Suppressor macrophage treated with lipopolysaccharide for 1 hour (primary cell): ENCODE measurements around the gene VMP1.
A peak's percentile ranks its signal among the peaks of the same experiment; 100 is the strongest.
"Not testable (repeated sequence)": the region's sequence is repeated elsewhere in the genome, so short reads cannot be mapped to it uniquely, and the experiment has no call there.

Experiments used
- DNase-seq, 3 donors: peaks; one replicate each; pipeline ENCODE4 v3.0.0-alpha.2; 2020 to 2022

Gene VMP1

DNA sequence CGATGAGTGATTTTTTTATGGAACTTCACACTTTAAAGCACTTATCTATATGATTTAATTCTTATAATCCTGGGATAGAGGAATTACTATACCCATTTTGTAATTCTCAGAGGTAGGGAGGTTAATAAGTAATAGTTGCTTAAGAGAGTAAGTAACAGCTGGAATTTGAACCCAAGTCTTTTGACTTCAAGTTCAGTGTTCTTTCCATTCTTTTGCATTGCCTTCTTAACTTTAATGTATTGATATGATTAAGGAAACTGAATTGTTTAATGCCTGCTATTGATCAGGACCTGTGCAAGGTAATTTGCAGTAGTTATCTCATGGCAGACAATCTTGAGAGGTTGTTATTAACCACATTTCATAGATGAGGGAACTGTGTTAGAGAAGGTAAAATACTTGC lies 106.8 kb downstream of the VMP1 start:
- DNase-seq = no peak

DNA sequence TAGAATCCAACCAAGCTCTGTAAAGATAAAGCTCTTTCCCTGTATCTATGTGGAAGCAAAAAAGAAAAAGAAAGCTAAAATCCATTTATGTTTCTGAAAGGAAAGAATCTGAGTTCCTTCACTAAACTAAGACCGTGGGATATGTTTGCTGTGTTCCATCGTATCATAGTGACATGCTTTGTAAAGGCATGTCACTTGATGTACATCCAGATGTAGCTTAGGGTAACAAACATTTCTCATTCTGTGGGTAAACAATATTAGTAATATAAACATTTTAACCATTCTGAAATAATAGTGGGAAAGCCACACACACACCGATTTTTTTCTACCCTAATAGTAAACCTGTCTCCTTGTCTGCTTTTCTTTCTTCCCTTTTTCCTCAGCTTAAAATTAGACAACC lies 107.2 kb downstream of the VMP1 start:
- DNase-seq = no peak

DNA sequence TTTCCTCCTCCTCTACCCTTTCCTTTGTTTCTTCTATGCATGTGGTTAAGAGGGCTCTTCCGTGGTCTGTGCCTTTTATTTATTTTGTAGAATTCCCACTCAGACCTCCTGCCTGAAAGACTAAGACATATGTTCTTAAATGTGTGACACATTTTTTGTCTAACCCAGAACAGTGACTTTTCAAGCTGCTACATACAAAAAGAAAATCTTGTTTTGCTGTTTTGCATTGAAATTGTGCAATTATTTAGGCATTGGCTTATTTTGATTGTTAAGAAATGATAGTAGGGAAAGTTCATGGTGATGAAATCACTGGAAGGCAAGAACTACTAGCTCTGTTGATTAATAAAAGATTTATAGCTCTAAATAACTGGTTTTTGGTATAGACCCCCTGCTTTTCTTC lies 108.5 kb downstream of the VMP1 start:
- peak; percentile 54 to 84 (median 80) for DNase-seq

DNA sequence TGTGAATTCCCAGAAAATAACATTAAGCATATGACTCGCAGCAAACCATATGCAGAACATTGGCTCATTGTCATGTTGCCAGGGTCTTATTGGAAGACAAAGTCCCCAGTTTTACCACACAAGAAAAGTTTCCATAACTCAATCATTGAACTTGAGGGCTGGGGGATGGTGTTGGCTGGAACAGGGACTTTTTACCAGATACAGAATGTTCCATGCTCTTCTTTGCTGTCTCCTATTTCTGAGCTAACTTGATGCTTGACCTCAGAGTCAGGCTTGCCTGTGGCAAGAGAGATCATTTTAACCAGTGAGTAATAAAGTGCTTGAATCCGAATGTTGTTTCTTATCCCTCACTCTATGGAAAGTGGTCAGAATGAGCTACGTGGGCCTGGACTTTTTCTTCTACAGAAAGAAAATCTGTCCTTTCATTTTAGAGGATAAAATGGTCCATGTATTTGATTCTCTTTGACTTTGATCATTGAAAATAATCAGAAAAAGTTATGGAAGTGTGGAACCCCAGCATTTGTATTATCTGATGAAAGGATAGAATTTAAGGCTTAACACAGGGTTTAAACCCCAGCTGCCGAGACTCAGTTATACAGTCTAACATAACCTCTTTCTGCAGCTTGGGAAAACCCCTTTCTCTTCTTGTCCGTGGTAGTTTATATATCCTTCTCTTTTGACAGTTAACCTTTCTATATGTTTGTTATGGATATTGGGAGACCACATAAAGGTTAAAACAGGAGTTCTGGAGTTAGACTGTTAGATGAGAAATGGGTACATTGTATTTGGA lies 118.3 kb downstream of the VMP1 start:
- peak; percentile 86 to 97 (median 91) for DNase-seq

DNA sequence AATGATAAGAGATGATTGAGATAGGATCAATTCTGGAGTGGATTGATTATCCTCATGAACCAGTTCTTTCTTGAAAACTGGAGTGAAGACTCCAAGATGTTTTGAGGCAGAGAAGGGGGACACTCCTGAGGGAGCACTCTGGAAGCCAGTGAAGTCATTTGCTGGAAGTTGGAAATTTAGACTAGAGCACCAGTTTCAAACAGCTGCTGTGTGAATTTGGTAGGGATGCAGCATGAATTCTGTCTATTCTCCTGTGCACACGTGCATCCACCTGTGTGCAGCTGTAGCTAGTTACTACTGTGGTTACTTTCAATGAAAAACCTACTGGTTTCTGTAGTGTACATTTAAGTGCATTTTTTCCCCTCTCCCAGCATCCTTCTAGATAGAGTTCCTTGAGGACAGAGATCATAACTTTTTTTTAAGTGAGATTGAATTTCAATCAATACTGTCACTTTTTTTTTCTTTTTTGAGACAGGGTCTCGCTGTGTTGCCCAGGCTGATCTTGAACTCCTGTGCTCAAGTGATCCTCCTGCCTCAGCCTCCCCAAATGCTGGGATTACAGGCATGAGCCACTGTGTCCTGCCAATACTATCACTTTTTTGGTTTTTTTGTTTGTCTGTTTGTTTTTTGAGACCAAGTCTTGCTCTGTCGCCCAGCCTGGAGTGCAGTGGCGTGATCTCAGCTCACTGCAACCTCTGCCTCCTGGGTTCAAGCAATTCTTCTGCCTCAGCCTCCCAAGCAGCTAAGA lies 119.4 kb downstream of the VMP1 start:
- no peak for DNase-seq

DNA sequence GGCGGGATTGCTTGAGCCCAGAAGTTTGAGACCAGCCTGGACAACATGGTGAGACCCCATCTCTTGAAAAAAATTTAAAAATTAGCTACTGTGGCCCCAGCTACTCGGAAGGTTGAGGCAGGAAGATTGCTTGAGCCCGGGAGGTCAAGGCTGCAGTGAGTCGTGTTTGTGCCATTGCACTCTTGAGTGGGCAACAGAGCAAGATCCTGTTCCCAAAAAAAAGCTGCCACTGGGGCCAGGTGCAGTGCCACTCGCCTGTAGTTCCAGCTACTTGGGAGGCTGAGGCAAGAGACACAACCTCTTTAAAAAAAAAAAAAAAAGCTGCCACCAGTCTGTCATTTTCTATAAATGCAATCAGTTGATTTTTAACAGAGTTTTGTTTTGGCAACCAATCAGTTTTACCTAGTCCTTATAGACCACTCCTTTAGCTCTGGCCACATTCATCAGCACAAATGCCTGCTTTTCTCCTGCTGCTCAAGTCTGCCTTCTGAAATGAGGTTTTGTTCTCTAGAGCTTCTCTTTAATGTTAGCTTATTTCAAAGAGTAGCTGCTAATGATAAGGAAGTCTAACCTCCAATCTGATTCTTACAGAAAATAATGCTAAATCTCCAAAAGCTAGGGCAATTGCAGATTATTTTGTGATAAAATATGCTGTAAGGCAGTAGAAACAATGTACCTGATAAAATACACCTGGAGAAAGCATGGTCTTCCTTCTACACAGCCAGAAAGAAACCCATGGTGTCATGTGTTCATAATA lies 120.4 kb downstream of the VMP1 start:
- no peak for DNase-seq

DNA sequence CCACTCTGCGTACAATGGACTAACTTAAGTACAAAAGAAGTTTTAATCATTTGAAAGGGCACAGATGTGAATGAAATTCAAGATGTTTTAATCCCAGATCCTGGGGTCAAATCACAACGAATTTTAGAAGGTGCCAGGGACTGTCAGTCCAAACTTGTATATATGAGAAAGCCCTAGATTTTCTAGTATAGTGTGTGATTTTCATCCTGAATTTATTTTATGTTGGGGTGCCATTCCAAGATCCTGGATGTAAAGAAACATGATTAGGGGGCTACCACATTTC lies 121.0 kb downstream of the VMP1 start:
- DNase-seq = no peak

DNA sequence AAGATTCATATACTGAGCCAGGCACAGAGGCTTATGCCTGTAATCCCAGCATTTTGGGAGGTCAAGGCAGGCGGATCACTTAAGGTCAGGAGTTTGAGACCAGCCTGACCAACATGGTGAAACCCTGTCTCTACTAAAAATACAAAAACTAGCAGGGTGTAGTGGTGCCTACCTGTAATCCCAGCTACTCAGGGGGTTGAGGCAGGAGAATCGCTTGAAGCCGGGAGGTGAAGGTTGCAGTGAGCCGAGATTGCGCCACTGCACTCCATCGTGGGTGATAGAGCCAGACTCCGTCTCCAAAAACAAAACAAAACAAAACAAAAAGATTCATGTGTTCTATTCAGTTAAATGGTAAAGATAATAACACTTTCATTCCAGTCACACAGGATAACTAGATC lies 121.4 kb downstream of the VMP1 start:
- not testable (repeated sequence) for DNase-seq

DNA sequence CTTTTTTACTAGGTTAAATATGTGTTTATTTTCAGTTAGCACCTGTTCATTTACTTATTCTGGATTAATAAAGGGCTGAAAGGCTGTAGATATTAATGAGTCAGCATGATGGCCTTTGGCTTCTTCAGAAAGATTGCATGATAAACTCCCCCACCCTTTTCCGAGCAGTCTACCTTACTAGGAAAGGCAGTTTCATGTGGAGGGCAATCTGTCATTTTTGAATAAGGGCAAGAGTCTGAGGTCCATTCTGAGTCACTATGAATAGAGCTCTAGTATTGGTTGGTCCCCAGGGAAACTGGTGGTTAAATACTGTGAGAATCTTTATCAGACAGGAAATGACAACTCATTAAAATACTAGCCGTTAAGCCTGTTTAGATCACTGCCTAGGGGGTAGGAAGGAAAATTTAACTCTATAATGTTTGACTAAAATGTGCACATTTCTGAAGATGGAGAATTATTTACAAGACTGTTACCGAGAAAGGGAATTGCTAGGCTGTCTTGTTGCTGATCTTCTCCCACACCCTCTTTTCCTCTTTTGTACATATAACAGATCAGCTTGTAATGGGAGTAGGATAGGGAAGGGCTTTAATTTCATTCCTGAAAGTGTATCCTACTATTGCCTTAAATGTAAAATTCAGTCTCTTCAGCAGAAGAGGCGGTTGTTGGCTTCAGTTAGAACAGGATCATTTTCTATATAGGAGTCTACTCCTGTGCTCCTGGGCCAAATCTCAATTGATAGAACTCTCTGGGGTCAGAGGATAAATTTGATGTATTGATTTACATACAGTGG lies 122.0 kb downstream of the VMP1 start:
- DNase-seq = peak; percentile 77 to 96 (median 90)

DNA sequence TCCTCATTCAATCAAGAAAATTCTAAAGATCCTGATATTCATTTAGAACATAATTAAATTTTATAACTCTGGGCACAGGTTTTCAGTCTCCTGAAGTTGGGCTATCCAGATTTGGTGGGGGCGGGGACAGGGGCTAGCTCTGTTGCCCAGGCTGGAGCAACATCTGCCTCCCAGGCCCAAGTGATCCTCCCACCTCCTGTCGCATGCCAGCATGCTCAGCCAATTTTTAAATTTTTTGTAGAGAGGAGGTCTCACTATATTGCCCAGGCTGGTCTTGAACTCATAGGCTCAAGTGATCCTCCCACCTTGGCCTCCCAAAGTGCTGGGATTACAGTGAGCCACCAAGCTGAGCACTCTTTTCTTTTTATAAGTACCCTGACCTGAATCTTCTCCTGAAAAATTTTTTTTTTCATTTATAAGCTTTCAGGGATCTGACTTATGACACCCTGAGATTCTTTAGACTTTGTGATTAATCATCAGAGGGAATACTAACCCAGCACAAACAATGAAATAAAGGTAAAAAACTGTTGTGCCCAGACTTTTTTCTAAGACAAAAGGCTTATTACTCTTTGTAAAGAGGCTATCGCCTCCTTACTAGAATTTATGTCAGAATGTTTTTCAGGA lies 122.7 kb downstream of the VMP1 start:
- no peak for DNase-seq

DNA sequence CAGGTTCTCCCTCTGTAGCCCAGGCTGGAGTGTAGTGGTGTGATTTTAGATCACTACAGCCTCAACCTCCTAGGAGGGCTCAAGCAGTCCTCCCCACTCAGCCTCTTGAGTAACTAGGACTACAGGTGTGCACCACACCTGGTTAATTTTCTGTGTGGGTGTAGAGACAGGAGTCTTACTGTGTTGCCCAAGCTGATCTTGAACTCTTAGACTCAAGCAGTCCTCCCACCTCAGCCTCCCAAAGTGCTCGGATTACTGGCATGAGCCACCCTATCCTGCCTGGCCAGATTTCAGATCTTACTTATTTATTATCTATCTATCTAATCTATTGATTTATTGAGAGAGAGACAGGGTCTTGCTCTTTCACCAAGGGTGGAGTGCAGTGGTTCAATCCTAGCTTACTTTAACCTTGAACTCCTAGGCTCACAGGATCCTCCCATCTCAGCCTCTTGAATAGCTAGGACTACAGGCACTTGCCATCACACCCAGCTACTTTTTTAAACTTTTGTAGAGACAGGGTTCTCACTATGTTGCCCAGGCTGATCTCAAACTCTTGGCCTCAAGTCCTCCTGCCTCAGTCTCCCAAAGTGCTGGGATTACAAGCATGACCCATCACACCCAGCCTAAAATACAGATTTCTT lies 123.5 kb downstream of the VMP1 start:
- DNase-seq = no peak

DNA sequence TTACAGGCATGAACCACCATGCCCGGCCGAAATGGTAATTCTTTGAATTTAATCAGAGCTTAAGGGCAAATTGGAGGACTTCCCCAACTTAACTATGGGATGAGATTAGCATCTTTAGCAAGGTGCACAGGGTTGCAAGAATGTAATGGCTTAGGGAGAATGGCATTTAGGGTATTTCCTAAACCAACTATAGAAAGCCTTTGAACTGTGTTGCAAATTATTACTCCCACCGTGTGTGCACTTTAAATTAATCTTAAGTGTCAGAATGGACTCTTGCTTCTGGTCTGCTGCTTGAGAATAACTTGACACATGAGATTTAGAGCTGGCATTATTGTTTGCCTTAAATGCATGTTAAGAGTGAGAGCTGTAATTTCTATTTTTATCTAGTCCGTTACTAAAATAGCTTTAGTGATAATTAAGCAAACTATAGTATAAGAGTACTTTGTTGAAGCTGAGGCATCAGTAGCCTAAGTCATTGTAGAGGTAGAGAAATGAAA lies 125.5 kb downstream of the VMP1 start:
- no peak for DNase-seq

DNA sequence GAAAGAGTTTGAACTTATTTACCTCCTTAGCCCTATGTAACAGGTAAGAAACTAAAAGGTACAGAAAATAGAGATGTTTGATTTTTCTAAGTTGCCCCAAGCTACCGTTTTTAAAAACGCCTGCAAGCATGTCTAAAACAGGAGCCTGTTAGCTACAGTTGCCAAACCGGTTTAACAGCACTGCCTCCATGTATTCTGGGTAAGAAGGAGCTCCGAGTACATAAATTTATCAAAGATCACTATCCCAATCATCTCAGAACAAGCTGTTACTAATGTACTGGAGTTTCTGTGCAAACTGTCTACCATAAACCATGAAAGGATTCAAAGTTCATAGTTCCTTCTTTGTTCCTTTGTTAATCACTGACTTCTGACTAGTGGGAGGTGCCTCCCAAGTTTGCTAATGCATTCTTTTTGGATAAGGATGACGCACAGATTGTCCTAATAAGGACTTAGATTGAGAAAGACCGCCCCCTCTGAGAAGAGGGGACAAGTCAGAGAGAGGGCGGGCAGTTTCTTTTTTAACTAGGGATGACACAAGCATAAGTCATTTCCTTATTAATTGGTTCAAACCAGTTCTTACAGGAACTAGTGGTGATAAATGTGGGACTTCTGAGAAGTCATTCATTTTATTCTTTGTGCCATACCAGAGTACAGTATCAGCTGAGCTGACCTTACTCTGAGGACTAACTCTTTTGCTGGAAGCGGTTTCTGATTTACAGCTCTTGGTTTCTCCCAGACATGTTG lies 130.0 kb downstream of the VMP1 start:
- peak; percentile 95 to 100 (median 99) for DNase-seq

DNA sequence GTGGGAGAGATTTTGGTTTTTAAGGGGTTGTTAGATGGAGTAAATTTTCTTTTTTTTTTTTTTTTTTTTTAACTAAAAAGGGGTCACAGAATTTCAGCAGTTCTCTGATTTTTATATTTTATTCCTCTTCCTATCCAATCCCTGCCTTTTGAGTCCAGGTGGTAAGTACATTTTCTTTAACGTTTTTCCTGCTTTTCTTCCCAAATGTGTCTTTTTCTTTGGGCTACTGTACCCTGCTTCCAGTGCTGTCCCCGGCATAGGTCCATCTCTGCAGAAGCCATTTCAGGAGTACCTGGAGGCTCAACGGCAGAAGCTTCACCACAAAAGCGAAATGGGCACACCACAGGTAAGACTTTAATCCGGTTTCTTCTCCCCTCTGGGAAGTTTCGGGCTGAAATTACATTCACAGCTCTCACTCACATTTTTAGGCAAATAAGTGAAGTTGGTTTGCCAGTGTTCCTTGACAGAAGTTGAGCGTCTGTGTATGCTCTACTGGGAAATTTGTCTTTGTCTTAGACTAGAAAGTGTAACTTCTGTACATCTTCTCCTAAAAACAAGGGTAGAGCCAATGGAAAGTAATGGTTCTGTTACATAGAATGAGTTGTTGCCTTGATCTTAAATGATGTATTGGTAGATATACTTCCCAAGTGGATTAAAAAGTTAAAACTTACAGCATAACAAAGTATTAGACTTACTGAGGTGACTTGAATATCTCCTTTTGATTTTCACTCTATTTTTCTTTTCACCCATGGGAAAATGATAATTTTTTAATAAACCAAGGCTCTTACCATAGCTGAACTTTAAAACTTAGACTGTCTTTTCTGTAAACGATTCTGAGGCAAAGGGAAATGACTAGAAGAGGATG lies 130.8 kb downstream of the VMP1 start:
- DNase-seq = peak; percentile 48 to 64 (median 53)

DNA sequence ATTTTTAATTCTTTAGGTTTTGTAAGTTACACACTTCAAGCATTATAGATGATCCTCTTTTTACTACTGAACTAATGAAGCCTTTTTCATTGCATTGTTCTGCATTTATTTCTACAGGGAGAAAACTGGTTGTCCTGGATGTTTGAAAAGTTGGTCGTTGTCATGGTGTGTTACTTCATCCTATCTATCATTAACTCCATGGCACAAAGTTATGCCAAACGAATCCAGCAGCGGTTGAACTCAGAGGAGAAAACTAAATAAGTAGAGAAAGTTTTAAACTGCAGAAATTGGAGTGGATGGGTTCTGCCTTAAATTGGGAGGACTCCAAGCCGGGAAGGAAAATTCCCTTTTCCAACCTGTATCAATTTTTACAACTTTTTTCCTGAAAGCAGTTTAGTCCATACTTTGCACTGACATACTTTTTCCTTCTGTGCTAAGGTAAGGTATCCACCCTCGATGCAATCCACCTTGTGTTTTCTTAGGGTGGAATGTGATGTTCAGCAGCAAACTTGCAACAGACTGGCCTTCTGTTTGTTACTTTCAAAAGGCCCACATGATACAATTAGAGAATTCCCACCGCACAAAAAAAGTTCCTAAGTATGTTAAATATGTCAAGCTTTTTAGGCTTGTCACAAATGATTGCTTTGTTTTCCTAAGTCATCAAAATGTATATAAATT lies 132.3 kb downstream of the VMP1 start:
- DNase-seq = peak; percentile 21 to 48 (median 43)

DNA sequence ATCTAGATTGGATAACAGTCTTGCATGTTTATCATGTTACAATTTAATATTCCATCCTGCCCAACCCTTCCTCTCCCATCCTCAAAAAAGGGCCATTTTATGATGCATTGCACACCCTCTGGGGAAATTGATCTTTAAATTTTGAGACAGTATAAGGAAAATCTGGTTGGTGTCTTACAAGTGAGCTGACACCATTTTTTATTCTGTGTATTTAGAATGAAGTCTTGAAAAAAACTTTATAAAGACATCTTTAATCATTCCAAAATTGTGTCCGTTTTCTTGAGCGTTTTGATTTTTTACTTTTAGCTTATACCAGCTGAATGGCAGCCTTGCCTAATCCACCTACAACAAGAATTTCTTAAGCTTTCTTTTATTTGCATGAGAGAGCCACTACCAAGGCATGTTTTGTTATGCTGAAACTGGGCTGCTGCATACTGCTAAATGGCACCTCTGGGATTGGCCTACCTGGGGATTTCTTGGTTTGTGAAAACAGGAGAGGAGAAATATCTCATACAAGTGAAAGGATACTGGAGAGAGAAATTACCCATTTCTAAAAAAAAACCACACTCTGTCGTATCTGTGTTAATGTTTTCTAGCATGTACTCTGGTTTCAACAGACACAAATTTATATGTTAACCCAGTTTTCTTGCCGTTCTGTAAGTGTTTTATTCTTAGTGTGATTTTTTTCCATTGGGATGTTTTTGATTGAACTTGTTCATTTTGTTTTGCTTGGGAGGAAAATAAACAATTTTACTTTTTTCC lies 133.1 kb downstream of the VMP1 start:
- DNase-seq = peak; percentile 48 to 62 (median 55)

DNA sequence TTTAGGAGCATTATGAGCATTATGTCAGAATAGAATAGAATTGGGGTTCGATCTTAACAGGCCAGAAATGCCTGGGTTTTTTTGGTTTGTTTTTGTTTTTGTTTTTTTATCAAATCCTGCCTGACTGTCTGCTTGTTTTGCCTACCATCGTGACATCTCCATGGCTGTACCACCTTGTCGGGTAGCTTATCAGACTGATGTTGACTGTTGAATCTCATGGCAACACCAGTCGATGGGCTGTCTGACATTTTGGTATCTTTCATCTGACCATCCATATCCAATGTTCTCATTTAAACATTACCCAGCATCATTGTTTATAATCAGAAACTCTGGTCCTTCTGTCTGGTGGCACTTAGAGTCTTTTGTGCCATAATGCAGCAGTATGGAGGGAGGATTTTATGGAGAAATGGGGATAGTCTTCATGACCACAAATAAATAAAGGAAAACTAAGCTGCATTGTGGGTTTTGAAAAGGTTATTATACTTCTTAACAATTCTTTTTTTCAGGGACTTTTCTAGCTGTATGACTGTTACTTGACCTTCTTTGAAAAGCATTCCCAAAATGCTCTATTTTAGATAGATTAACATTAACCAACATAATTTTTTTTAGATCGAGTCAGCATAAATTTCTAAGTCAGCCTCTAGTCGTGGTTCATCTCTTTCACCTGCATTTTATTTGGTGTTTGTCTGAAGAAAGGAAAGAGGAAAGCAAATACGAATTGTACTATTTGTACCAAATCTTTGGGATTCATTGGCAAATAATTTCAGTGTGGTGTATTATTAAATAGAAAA lies 133.8 kb downstream of the VMP1 start:
- DNase-seq = peak in 2 of 3 donors; percentile 26 to 29

DNA sequence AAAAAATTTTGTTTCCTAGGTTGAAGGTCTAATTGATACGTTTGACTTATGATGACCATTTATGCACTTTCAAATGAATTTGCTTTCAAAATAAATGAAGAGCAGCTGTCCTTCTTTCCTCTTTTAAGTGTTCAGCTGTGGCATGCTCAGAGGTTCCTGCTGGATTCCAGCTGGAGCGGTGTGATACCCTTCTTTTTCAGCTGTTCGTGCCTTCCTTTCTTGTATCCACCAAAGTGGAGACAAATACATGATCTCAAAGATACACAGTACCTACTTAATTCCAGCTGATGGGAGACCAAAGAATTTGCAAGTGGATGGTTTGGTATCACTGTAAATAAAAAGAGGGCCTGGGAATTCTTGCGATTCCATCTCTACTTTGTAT lies 134.4 kb downstream of the VMP1 start:
- DNase-seq = not testable (repeated sequence)
